Mucosa of stomach (tissue), 1 donor: ENCODE measurements around the gene CCDC201.
"Not testable (repeated sequence)": the region's sequence is repeated elsewhere in the genome, so short reads cannot be mapped to it uniquely, and the experiment has no call there.

Source experiments
- H3K27me3 ChIP-seq: one replicate; pipeline ENCODE4 v1.7.0; 2013; ENCODE audit warnings: mild to moderate bottlenecking, low read length; ENCODE audit not compliant: control insufficient read depth, insufficient read depth
- H3K36me3 ChIP-seq: one replicate; pipeline ENCODE4 v1.7.0; 2013; ENCODE audit warnings: low read length; ENCODE audit not compliant: control insufficient read depth, insufficient read depth
- H3K4me1 ChIP-seq: one replicate; pipeline ENCODE4 v1.7.0; 2013; ENCODE audit warnings: mild to moderate bottlenecking, low read length; ENCODE audit not compliant: control insufficient read depth, insufficient read depth
- H3K4me3 ChIP-seq: one replicate; pipeline ENCODE4 v1.7.0; 2013; ENCODE audit warnings: low read length
- H3K9ac ChIP-seq: one replicate; pipeline ENCODE4 v1.7.0; 2013; ENCODE audit warnings: mild to moderate bottlenecking, low read length, moderate library complexity
- H3K9me3 ChIP-seq: one replicate; pipeline ENCODE4 v1.7.0; 2013; ENCODE audit warnings: mild to moderate bottlenecking, low read length, moderate library complexity; ENCODE audit not compliant: control insufficient read depth
- donor health status: Pancreatic carcinoma.

CCDC201 gene

DNA sequence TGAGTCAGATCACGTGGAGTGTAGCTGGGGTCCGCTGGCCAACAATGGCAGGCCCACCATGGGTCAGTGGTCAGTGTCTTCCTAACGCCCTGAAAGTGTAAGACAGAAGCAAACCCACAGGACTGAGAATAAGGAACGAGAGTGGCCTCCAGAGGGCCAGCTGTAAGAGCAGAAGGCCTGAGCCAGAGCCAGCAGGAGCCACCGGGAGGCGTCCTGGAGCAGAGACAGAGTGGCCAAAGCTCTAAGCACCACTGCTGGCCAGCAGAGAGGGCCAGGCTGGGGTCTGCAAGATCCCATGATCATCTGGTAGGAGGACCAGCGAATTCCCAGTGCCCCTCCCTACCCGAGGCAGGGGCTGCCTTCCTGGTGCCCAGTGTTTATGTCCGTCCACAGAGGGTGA, 9.2 kb downstream of the CCDC201 start:
- Histone ChIP-seq H3K9ac (no peak overlapping the region), H3K36me3 (no peaks in the 10 kb centered on the region), H3K4me3 (no peak overlapping the region), H3K9me3 (no peaks in the 10 kb centered on the region), H3K27me3 (peaks cover 3% of the 10 kb centered on the region), H3K4me1 (no peaks in the 10 kb centered on the region)

- not testable (repeated sequence) for H3K27me3 ChIP-seq, H3K4me3 ChIP-seq
These were observed 16.0 kb downstream of the CCDC201 start for GRCh38 chr7:45856888-45857287.

DNA sequence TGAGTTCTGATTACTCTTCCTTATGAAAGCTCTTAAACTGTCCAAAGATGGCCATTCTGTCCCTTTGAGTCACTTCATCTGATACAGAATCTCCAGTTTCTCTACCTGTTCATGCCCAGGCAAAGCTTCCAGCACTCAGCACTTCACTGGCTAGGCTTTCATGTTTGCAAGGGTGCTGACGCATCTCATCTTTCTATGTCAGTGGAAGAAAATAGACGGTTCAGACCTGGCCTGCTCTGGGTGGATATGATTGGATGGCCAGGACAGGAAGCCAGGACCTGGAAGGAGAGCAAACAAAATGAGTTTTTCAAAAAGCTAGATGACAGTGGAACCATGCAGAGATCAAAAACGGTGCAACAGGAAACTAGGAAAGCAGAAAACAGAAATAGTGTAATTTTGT, 17.2 kb downstream of the CCDC201 start:
- H3K4me1 ChIP-seq, H3K36me3 ChIP-seq, H3K9ac ChIP-seq, H3K27me3 ChIP-seq, H3K9me3 ChIP-seq, H3K4me3 ChIP-seq: not testable (repeated sequence)

More at GRCh38 chr7:45856888-45857287, 16.0 kb downstream of the CCDC201 start:
- H3K9me3 ChIP-seq, H3K9ac ChIP-seq, H3K4me1 ChIP-seq, H3K36me3 ChIP-seq: not testable (repeated sequence)

DNA sequence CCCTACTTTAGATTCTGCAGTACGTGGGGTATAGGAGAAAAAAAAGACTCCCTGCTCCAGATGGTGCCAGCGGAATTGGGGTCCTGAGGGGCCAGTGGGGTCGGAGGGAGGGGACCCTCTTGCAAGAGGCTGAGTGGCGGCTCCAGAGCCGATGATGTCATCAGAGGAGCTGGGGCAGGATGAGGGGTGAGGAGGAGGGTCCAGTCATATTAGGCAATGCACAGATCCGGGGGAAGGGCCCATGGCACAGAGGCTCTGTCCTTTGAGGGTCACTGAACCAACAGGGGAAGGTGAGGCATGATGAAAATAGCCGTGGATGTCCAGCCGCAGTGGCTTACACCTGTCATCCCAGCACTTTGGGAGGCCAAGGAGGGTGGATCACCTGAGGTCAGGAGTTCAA, 19.4 kb downstream of the CCDC201 start:
- not testable (repeated sequence) for H3K4me3 ChIP-seq, H3K9ac ChIP-seq, H3K27me3 ChIP-seq, H3K4me1 ChIP-seq, H3K36me3 ChIP-seq, H3K9me3 ChIP-seq

- not testable (repeated sequence) for H3K4me1 ChIP-seq, H3K9ac ChIP-seq, H3K27me3 ChIP-seq, H3K36me3 ChIP-seq, H3K9me3 ChIP-seq, H3K4me3 ChIP-seq
These were observed 19.9 kb downstream of the CCDC201 start for GRCh38 chr7:45852984-45853383.

DNA sequence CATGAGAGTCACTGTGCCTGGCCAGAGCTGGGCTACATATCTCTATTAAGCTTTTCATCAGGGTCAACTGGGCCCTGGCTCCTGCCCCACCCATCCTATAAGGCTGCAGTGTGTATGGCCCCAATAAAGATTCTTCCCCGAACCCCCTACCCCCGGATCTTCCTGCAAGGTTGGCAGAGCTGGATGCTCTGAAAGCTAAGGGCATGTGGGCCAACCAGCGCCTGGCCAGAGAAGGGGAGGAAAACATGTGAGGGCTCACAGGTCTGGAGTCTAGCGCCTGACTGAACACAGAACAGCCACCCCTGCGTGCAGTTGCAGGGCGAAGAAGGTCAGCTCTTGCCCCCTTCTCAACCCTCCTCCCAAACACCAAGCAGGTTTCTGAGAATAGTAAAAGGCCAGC, 24.1 kb downstream of the CCDC201 start:
- not testable (repeated sequence) for H3K36me3 ChIP-seq, H3K9ac ChIP-seq, H3K9me3 ChIP-seq, H3K4me3 ChIP-seq, H3K27me3 ChIP-seq, H3K4me1 ChIP-seq

DNA sequence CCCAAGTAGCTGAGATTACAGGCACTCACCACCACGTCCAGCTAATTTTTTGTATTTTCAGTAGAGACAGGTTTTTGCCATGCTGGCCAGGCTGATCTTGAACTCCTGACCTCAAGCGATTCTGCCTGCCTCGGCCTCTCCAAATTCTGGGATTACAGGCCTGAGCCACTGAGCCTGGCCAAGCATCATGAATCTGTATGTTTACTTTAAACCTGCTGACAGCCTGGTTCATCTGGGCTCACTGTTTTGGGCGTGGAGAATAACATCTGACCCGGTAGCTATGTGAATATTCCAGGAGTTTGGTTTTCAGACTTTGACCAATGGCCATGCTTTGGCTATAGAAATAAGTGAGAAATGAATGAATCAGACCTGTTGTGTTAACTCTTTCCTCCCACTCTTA, 26.3 kb downstream of the CCDC201 start:
- not testable (repeated sequence) for H3K36me3 ChIP-seq

GRCh38 chr7:45841926-45842717, 30.8 kb downstream of the CCDC201 start:
- H3K4me3 ChIP-seq, H3K36me3 ChIP-seq, H3K9ac ChIP-seq, H3K9me3 ChIP-seq, H3K4me1 ChIP-seq, H3K27me3 ChIP-seq: not testable (repeated sequence)

More for the DNA sequence above, 26.3 kb downstream of the CCDC201 start:
- H3K4me3 ChIP-seq, H3K27me3 ChIP-seq, H3K4me1 ChIP-seq, H3K9ac ChIP-seq, H3K9me3 ChIP-seq: not testable (repeated sequence)

GRCh38 chr7:45838852-45839251, 34.0 kb downstream of the CCDC201 start:
- H3K4me3 ChIP-seq, H3K36me3 ChIP-seq, H3K4me1 ChIP-seq, H3K27me3 ChIP-seq, H3K9me3 ChIP-seq, H3K9ac ChIP-seq: not testable (repeated sequence)

DNA sequence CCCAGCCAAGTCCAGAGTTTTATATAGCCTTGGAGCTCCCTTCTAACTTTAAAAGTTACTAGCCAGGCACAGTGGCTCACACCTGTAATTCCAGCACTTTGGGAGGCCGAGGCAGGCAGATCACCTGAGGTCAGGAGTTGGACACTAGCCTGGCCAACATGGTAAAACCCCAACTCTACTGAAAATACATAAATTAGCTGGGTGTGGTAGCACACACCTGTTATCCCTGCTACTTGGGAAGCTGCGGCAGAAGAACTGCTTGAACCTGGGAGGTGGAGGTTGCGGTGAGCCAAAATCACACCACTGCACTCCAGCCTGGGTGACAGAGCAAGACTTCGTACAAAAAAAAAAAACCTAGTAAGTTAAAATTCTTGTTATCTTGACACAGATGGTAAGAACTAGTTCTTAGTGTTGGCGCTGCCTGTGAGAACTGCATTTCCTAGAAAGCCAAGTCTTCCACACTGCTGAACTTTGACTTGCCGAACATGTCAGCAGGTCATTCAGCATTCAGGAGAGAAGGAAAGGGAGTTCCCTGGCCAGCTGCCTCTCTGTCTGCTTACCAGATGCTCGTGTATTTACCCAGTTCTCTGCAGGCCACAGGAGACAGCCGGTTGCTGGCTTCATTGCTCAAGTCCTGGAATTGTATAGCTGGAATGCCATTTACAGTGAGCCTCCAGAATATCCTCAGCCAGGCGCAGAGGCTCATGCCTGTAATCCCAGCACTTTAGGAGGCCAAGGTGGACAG, 40.3 kb downstream of the CCDC201 start:
- H3K27me3 ChIP-seq, H3K36me3 ChIP-seq: not testable (repeated sequence)

GRCh38 chr7:45829846-45830245, 43.0 kb downstream of the CCDC201 start:
- H3K4me3 ChIP-seq, H3K9ac ChIP-seq, H3K36me3 ChIP-seq, H3K4me1 ChIP-seq, H3K27me3 ChIP-seq, H3K9me3 ChIP-seq: not testable (repeated sequence)

More for the DNA sequence above, 40.3 kb downstream of the CCDC201 start:
- not testable (repeated sequence) for H3K9ac ChIP-seq, H3K9me3 ChIP-seq, H3K4me1 ChIP-seq, H3K4me3 ChIP-seq

DNA sequence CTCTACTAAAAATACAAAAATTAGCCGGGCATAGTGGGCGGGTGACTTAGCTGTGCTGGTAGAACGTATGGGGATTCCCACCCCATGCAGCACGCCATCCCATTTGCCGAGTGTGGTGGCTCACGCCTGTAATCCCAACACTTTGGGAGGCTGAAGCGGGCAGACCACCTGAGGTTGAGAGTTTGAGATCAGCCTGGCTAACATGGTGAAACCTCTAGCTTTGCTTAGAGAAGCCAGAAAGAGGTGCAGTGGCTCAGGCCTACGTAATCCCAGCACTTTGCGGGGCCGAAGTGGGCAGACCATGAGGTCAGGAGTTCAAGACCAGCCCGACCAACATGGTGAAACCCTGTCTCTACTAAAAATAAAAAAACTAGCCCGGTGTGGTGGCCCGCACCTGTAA, 45.2 kb downstream of the CCDC201 start:
- not testable (repeated sequence) for H3K4me3 ChIP-seq, H3K9me3 ChIP-seq

More for the DNA sequence above, 45.2 kb downstream of the CCDC201 start:
- H3K27me3 ChIP-seq, H3K4me1 ChIP-seq, H3K9ac ChIP-seq, H3K36me3 ChIP-seq: not testable (repeated sequence)
